Stimulated activated CD8-positive, alpha-beta memory T cell treated with anti-CD3 and anti-CD28 coated beads, Interleukin-15, amount 100 ng/mL, for 24 hours (primary cell): ENCODE data around the gene C1QTNF3.
"Not testable (repeated sequence)": the region's sequence is repeated elsewhere in the genome, so short reads cannot be mapped to it uniquely, and the experiment has no call there.

Source experiments
- DNase-seq: peaks from one replicate; pipeline ENCODE4 v3.0.0-alpha.2; 2020; ENCODE audit warnings: low read depth

C1QTNF3 gene

GRCh38 chr5:34051374-34051980 is 8.5 kb upstream of the C1QTNF3 start:
- no peak for DNase-seq

GRCh38 chr5:34047774-34048572 is 5.0 kb upstream of the C1QTNF3 start:
- no peak for DNase-seq

DNA sequence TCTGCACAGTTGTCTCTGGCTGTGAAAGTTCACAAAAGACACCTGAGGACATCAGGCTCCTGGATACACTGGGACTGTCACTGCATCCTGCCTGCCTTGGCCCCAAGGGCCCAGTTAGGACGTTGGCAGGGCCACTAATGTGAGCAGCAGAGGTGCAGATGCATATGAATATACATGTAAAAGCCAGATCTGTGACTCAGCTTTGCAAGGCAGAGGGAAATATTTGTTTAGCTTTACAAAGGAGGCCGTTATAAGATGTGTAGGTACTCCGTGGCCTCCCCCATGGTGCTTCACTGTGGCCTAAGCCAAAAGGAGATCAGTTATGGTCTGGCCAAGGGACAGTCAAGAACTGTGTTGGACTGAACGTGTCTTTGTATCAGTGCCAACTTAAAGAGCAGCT is 4.1 kb upstream of the C1QTNF3 start:
- no peak for DNase-seq

- DNase-seq = no peak
These were observed 3.0 kb upstream of the C1QTNF3 start for GRCh38 chr5:34045996-34046395.

DNA sequence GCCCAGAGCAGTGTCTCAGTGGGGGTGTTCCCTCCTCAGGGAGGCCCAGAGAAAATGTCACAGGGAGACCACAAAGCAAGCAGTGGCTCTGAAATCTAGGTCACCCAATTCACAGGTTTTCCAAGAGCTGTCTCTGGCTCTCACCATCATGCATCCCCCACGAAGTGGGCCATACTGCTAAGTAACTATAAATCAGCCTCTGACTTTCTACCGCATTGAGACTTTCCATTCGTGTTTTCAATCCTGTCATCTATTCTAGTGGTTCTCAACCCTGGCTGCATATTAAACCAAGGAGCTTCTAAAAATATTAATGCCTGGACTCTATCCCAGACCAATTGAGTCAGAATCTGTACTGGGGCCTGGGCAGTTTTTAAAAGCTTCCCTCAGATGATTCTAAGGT is 2.0 kb upstream of the C1QTNF3 start:
- DNase-seq = no peak

GRCh38 chr5:34042321-34042720 is 692 bp downstream of the C1QTNF3 start:
- no peak for DNase-seq

DNA sequence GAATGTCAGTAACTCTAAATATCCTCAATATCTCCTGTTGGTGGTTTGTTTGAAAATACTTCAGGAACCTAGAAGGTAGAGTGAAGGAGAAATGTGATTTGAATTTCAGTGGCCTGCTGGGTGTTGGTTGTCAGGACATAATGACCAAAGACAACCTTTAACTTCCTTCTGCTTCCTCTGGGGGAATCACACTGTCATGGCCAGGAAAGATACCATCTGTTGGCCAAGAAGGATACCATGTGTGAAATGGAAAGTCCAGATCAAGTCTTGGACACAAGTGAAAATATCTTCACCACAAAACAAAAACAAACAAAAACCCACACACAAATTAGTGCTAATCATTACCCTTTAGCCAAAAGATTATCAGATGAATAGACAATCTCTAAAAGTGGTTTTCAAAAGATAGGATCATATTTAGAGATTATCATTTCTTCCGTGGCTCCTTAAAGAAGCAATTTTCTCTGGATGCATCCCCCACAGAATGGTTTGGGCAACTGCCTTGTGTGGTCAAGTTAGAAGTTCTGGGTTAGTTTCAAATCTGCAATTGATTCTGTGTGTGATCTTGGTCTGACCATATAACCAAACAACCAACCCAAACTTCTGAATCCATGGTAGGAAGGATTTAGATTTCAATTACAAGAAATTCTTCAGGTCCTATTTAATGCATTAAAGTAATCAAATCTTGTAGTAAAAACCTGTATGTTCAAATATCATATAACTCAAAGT is 1.6 kb downstream of the C1QTNF3 start:
- DNase-seq = no peak

DNA sequence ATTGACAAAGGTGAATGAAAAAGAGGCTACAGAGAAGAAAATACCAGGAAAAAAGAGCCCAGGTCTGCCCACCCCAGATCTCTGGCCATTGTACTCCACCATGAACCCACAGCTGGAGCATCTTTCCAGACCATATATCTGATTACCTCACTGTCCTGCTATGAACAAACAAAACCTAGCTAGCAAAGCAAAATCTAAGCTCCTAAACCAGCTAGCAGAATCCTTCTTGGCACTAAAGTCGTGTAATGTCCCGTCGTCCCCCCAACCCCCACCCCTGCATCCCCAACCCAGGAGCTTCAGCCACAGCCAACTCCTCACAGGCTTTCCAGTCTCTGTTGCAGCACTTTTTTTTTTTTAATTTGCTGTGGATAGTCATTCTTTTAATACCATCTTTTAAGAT is 2.5 kb downstream of the C1QTNF3 start:
- no peak for DNase-seq

- DNase-seq = no peak
These were observed 3.4 kb downstream of the C1QTNF3 start for GRCh38 chr5:34039398-34040157.

DNA sequence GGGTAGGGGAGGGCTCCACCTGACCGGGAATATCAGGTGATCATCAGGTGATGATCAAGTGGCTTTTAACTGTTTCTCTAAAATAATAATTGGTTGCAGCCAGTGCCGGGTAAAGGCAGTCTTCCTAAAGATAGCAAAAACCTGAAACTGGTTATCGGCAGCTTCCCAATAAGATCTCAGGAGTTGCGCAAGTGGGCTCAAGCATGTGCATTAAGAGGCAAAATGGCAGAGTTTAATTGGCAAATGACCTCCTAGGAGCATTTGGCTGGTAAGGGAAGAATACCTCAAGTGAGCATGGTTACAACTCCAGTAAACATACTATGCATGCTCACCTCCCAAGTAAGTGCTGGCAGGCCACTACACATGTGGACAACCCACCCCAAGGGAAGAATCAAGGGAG is 4.2 kb downstream of the C1QTNF3 start:
- no peak for DNase-seq

- no peak for DNase-seq
These were observed 4.6 kb downstream of the C1QTNF3 start for GRCh38 chr5:34038390-34038789.

GRCh38 chr5:34037726-34038125 is 5.3 kb downstream of the C1QTNF3 start:
- DNase-seq = no peak

- DNase-seq = no peak
These were observed 7.3 kb downstream of the C1QTNF3 start for GRCh38 chr5:34035756-34036155.

- DNase-seq = no peak
These were observed 8.3 kb downstream of the C1QTNF3 start for GRCh38 chr5:34034534-34035327.

- no peak for DNase-seq
These were observed 11.0 kb downstream of the C1QTNF3 start for GRCh38 chr5:34031966-34032365.

- DNase-seq = no peak
These were observed 11.9 kb downstream of the C1QTNF3 start for GRCh38 chr5:34031117-34031516.

GRCh38 chr5:34030585-34030984 is 12.4 kb downstream of the C1QTNF3 start:
- not testable (repeated sequence) for DNase-seq

DNA sequence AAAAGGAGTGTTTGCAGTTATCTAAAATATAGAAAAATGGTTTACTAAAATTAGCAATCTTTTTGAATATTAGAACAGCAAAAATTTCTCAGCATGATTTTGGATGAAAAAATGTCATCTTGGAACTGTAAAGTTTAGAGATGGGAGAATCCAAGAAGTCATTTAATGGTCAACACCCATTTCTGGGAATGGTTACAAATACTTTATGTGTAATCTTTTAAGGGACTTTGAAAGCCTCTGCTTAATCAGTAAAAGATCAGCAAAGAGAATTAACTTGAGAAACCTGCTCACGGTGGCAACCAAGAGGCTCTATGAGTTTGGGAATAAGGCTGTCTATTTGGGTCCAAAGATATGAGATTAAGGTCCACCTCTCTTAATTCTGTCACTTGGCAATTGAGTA is 13.0 kb downstream of the C1QTNF3 start:
- DNase-seq = no peak

DNA sequence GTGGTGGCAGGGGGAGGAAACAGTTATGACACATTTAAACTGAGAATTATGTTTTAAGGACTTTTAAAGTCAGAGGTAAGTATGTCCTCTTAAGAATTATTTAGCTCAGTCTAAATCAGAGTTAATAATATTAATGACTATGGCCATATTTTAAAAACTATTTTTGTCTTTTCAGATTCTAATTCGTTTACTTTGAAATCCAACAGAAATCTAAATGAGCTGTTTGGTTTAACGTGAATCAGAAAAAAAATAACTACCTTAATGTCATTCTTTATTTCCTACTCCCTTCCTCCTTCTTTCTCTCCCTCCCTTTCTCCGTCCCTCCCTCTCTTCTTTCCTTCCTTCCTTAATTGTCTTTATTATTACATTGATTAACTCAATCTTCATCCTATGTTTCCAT is 14.7 kb downstream of the C1QTNF3 start:
- DNase-seq = no peak

DNA sequence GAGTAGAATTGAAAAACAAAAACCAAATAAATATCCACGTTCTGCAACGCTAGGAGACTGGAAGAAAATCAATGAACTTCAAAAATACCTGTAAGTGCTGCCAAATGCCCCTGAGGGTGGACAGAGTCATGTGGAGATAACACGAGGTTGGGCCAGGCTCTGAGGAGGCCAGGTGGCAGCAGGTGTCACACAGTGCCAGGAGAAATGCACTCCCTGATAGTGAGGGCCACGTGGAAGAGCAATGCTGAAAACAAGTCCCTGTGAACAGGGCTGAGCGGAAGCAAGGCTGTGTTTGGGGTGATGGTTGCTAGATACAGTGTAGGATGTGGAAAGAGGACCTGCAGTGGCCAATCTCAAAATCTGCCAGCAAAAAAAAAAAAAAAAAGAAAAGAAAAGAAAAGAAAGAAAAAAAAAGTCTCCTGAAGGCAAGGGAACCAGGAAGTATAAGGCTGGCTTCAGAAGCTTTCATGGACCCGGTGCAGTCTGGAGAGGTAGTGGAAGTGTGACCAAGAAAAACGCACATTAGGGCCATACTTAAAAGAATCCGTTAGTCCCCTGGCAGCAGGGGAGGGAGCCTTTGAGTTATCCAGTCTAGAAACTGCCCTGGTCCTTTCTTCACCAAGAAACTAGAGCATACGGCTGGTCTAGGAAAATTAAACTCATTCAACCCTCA is 16.8 kb downstream of the C1QTNF3 start:
- DNase-seq = no peak

- DNase-seq = no peak
These were observed 20.8 kb downstream of the C1QTNF3 start for GRCh38 chr5:34022121-34022705.
